Gastrocnemius medialis (tissue), 4 donors: ENCODE measurements around the gene MYBPC3.

Experiments
- POLR2A ChIP-seq, 2 donors: fragments of 450-650 bp; IDR thresholded peaks; one replicate each; pipeline ENCODE4 v1.6.1; 2017; ENCODE audit warnings: antibody characterized with exemption in 2 of 2, mild to moderate bottlenecking in 2 of 2, moderate library complexity in 2 of 2
- TF ChIP-seq, protein P1 (sequence below), 5 experiments: fragments of 450-650 bp in 3 of 5; fragments of 200-600 bp in 2 of 5; sonication (generic) in 2 of 5; IDR thresholded peaks in 4 of 5; conservative IDR thresholded peaks in 1 of 5; 1 replicate in 4 of 5; 2 replicates in 1 of 5; pipeline ENCODE4 v1.5.1; 2016 to 2019; ENCODE audit warnings: antibody characterized with exemption in 5 of 5, mild to moderate bottlenecking in 3 of 5, moderate library complexity in 3 of 5

GRCh38 chr11:47374720-47375019 is 22.2 kb upstream of the MYBPC3 start:
- no peak for TF ChIP-seq POLR2A (IDR thresholded peaks at IDR 0.05)
- TF ChIP-seq, protein P1, sequence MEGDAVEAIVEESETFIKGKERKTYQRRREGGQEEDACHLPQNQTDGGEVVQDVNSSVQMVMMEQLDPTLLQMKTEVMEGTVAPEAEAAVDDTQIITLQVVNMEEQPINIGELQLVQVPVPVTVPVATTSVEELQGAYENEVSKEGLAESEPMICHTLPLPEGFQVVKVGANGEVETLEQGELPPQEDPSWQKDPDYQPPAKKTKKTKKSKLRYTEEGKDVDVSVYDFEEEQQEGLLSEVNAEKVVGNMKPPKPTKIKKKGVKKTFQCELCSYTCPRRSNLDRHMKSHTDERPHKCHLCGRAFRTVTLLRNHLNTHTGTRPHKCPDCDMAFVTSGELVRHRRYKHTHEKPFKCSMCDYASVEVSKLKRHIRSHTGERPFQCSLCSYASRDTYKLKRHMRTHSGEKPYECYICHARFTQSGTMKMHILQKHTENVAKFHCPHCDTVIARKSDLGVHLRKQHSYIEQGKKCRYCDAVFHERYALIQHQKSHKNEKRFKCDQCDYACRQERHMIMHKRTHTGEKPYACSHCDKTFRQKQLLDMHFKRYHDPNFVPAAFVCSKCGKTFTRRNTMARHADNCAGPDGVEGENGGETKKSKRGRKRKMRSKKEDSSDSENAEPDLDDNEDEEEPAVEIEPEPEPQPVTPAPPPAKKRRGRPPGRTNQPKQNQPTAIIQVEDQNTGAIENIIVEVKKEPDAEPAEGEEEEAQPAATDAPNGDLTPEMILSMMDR (IDR thresholded peaks at IDR 0.05 in 4 of 5, conservative IDR thresholded peaks at IDR 0.05 in 1 of 5): no peak
